WTC11 (cell line): ENCODE measurements around the gene SH3YL1.

Experiments used
- ETV6 ChIP-seq: sonication (generic); formaldehyde crosslinking; IDR thresholded peaks from 2 replicates; pipeline ENCODE4 v1.8.1; 2022; ENCODE audit warnings: mild to moderate bottlenecking, missing genetic modification reagents
- FOXJ3 ChIP-seq: sonication (generic); formaldehyde crosslinking; IDR thresholded peaks from 2 replicates; pipeline ENCODE4 v1.9.0; 2021; ENCODE audit warnings: missing genetic modification reagents, mild to moderate bottlenecking, borderline replicate concordance
- IRF2 ChIP-seq: sonication (generic); formaldehyde crosslinking; IDR thresholded peaks from 2 replicates; pipeline ENCODE4 v1.8.0; 2022; ENCODE audit warnings: low read depth, missing genetic modification reagents, borderline replicate concordance
- MLX ChIP-seq: sonication (generic); formaldehyde crosslinking; IDR thresholded peaks from 2 replicates; pipeline ENCODE4 v1.8.1; 2023; ENCODE audit warnings: mild to moderate bottlenecking, missing genetic modification reagents, moderate library complexity
- ZNF281 ChIP-seq: sonication (generic); formaldehyde crosslinking; IDR thresholded peaks from 2 replicates; pipeline ENCODE4 v1.8.0; 2023; ENCODE audit warnings: mild to moderate bottlenecking, missing genetic modification reagents
- TF ChIP-seq, protein P1 (sequence below): fragments of 200-600 bp; IDR thresholded peaks from 2 replicates; pipeline ENCODE4 v1.8.0; 2022; ENCODE audit warnings: antibody characterized with exemption
- TF ChIP-seq, protein P2 (sequence below): sonication (generic); formaldehyde crosslinking; IDR thresholded peaks from 2 replicates; pipeline ENCODE4 v1.8.1; 2022; ENCODE audit warnings: mild to moderate bottlenecking, missing genetic modification reagents, moderate library complexity, borderline replicate concordance
- TF ChIP-seq, protein P3 (sequence below): sonication (generic); formaldehyde crosslinking; IDR thresholded peaks from 2 replicates; pipeline ENCODE4 v1.8.1; 2022; ENCODE audit warnings: low read depth, mild to moderate bottlenecking, moderate library complexity, missing genetic modification reagents, borderline replicate concordance
- TF ChIP-seq, protein P4 (sequence below): sonication (generic); formaldehyde crosslinking; IDR thresholded peaks from 2 replicates; pipeline ENCODE4 v1.8.0; 2022; ENCODE audit warnings: mild to moderate bottlenecking, missing genetic modification reagents
- TF ChIP-seq, protein P5 (sequence below): sonication (generic); formaldehyde crosslinking; IDR thresholded peaks from 2 replicates; pipeline ENCODE4 v1.8.0; 2023; ENCODE audit warnings: missing genetic modification reagents
- TF ChIP-seq, protein P6 (sequence below): sonication (generic); formaldehyde crosslinking; conservative IDR thresholded peaks from 2 replicates; pipeline ENCODE4 v1.8.1; 2022; ENCODE audit warnings: mild to moderate bottlenecking, missing genetic modification reagents
- TF ChIP-seq, protein P7 (sequence below): sonication (generic); formaldehyde crosslinking; IDR thresholded peaks from 2 replicates; pipeline ENCODE4 v1.8.0; 2022; ENCODE audit warnings: missing genetic modification reagents

GRCh38 chr2:254241-254640 lies 9.6 kb downstream of the SH3YL1 start:
- TF ChIP-seq ETV6 (no peak), ZNF281 (CRISPR knock-in tag) (no peak), MLX (CRISPR knock-in tag) (no peak), FOXJ3 (CRISPR knock-in tag) (no peak), IRF2 (CRISPR knock-in tag) (no peak)
- TF ChIP-seq, protein P1, sequence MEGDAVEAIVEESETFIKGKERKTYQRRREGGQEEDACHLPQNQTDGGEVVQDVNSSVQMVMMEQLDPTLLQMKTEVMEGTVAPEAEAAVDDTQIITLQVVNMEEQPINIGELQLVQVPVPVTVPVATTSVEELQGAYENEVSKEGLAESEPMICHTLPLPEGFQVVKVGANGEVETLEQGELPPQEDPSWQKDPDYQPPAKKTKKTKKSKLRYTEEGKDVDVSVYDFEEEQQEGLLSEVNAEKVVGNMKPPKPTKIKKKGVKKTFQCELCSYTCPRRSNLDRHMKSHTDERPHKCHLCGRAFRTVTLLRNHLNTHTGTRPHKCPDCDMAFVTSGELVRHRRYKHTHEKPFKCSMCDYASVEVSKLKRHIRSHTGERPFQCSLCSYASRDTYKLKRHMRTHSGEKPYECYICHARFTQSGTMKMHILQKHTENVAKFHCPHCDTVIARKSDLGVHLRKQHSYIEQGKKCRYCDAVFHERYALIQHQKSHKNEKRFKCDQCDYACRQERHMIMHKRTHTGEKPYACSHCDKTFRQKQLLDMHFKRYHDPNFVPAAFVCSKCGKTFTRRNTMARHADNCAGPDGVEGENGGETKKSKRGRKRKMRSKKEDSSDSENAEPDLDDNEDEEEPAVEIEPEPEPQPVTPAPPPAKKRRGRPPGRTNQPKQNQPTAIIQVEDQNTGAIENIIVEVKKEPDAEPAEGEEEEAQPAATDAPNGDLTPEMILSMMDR, result no peak
- TF ChIP-seq, protein P2, sequence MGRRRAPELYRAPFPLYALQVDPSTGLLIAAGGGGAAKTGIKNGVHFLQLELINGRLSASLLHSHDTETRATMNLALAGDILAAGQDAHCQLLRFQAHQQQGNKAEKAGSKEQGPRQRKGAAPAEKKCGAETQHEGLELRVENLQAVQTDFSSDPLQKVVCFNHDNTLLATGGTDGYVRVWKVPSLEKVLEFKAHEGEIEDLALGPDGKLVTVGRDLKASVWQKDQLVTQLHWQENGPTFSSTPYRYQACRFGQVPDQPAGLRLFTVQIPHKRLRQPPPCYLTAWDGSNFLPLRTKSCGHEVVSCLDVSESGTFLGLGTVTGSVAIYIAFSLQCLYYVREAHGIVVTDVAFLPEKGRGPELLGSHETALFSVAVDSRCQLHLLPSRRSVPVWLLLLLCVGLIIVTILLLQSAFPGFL, result no peak
- TF ChIP-seq, protein P3, sequence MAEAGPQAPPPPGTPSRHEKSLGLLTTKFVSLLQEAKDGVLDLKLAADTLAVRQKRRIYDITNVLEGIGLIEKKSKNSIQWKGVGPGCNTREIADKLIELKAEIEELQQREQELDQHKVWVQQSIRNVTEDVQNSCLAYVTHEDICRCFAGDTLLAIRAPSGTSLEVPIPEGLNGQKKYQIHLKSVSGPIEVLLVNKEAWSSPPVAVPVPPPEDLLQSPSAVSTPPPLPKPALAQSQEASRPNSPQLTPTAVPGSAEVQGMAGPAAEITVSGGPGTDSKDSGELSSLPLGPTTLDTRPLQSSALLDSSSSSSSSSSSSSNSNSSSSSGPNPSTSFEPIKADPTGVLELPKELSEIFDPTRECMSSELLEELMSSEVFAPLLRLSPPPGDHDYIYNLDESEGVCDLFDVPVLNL (CRISPR knock-in tag), result no peak
- TF ChIP-seq, protein P4, sequence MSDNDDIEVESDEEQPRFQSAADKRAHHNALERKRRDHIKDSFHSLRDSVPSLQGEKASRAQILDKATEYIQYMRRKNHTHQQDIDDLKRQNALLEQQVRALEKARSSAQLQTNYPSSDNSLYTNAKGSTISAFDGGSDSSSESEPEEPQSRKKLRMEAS (CRISPR knock-in tag), result no peak
- TF ChIP-seq, protein P5, sequence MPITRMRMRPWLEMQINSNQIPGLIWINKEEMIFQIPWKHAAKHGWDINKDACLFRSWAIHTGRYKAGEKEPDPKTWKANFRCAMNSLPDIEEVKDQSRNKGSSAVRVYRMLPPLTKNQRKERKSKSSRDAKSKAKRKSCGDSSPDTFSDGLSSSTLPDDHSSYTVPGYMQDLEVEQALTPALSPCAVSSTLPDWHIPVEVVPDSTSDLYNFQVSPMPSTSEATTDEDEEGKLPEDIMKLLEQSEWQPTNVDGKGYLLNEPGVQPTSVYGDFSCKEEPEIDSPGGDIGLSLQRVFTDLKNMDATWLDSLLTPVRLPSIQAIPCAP, result no peak
- TF ChIP-seq, protein P6, sequence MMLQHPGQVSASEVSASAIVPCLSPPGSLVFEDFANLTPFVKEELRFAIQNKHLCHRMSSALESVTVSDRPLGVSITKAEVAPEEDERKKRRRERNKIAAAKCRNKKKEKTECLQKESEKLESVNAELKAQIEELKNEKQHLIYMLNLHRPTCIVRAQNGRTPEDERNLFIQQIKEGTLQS (CRISPR knock-in tag), result no peak
- TF ChIP-seq, protein P7, sequence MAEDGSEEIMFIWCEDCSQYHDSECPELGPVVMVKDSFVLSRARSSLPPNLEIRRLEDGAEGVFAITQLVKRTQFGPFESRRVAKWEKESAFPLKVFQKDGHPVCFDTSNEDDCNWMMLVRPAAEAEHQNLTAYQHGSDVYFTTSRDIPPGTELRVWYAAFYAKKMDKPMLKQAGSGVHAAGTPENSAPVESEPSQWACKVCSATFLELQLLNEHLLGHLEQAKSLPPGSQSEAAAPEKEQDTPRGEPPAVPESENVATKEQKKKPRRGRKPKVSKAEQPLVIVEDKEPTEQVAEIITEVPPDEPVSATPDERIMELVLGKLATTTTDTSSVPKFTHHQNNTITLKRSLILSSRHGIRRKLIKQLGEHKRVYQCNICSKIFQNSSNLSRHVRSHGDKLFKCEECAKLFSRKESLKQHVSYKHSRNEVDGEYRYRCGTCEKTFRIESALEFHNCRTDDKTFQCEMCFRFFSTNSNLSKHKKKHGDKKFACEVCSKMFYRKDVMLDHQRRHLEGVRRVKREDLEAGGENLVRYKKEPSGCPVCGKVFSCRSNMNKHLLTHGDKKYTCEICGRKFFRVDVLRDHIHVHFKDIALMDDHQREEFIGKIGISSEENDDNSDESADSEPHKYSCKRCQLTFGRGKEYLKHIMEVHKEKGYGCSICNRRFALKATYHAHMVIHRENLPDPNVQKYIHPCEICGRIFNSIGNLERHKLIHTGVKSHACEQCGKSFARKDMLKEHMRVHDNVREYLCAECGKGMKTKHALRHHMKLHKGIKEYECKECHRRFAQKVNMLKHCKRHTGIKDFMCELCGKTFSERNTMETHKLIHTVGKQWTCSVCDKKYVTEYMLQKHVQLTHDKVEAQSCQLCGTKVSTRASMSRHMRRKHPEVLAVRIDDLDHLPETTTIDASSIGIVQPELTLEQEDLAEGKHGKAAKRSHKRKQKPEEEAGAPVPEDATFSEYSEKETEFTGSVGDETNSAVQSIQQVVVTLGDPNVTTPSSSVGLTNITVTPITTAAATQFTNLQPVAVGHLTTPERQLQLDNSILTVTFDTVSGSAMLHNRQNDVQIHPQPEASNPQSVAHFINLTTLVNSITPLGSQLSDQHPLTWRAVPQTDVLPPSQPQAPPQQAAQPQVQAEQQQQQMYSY (CRISPR knock-in tag), result no peak
